ENCODE measurements around the gene KCNJ5. TPM values are rescaled to one million over a fixed set of nuclear protein-coding genes. Genes with fewer than 3 reads are reported as not detected.

The KCNJ5 gene
- total RNA-seq, 2 experiments from 2014 or later = not detected

- Mint-ChIP-seq H3K27ac (no peak overlapping the region), H3K4me3 (peak overlapping the region; percentile 68), H3K4me1 (ENCODE audit: low read depth) (peaks cover 12% of the 10 kb centered on the region), H3K9me3 (no peaks in the 10 kb centered on the region), H3K27me3 (peaks cover 25% of the 10 kb centered on the region), H3K36me3 (ENCODE audit: low read depth) (no peaks in the 10 kb centered on the region)
- no peak for DNase-seq
- intact Hi-C loops (cut with micrococcal nuclease) = no loop called here
- peak; percentile 45 for ATAC-seq
- POLR2A ChIA-PET = interaction anchor here (1.0 kb wide), 1 partner anchor 866 kb away, joined by 4 read pairs; no protein-coding TSS in a partner anchor
- CTCF ChIA-PET = interaction anchor here (1.3 to 10.4 kb wide), 7 partner anchors 10 to 51 kb away, joined by 3 to 123 read pairs (median 6); partner anchors contain the start of gene KCNJ5
- TF ChIP-seq, protein P1, sequence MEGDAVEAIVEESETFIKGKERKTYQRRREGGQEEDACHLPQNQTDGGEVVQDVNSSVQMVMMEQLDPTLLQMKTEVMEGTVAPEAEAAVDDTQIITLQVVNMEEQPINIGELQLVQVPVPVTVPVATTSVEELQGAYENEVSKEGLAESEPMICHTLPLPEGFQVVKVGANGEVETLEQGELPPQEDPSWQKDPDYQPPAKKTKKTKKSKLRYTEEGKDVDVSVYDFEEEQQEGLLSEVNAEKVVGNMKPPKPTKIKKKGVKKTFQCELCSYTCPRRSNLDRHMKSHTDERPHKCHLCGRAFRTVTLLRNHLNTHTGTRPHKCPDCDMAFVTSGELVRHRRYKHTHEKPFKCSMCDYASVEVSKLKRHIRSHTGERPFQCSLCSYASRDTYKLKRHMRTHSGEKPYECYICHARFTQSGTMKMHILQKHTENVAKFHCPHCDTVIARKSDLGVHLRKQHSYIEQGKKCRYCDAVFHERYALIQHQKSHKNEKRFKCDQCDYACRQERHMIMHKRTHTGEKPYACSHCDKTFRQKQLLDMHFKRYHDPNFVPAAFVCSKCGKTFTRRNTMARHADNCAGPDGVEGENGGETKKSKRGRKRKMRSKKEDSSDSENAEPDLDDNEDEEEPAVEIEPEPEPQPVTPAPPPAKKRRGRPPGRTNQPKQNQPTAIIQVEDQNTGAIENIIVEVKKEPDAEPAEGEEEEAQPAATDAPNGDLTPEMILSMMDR (IDR thresholded peaks at IDR 0.05) = no peak
Measured at GRCh38 chr11:128904656-128905344, 13.6 kb downstream of the KCNJ5 start.

GRCh38 chr11:128905345-128906184 is 14.4 kb downstream of the KCNJ5 start:
- ATAC-seq (peak; percentile 75), DNase-seq (peak; percentile 48)
- POLR2A ChIA-PET = interaction anchor here (1.0 kb wide), 1 partner anchor 867 kb away, joined by 4 read pairs; no protein-coding TSS in a partner anchor
- intact Hi-C loops (cut with micrococcal nuclease) = no loop called here
- TF ChIP-seq, protein P1 (IDR thresholded peaks at IDR 0.05) = peak; percentile 44
- Mint-ChIP-seq H3K36me3 (ENCODE audit: low read depth) (no peaks in the 10 kb centered on the region), H3K27me3 (peaks cover 27% of the 10 kb centered on the region), H3K9me3 (no peaks in the 10 kb centered on the region), H3K4me3 (peak overlapping the region; percentile 68), H3K27ac (no peak overlapping the region), H3K4me1 (ENCODE audit: low read depth) (peaks cover 12% of the 10 kb centered on the region)
- CTCF ChIA-PET = interaction anchor here (1.0 to 10.4 kb wide), 11 partner anchors 9 to 51 kb away, joined by 3 to 123 read pairs (median 6); partner anchors contain the start of gene KCNJ5

DNA sequence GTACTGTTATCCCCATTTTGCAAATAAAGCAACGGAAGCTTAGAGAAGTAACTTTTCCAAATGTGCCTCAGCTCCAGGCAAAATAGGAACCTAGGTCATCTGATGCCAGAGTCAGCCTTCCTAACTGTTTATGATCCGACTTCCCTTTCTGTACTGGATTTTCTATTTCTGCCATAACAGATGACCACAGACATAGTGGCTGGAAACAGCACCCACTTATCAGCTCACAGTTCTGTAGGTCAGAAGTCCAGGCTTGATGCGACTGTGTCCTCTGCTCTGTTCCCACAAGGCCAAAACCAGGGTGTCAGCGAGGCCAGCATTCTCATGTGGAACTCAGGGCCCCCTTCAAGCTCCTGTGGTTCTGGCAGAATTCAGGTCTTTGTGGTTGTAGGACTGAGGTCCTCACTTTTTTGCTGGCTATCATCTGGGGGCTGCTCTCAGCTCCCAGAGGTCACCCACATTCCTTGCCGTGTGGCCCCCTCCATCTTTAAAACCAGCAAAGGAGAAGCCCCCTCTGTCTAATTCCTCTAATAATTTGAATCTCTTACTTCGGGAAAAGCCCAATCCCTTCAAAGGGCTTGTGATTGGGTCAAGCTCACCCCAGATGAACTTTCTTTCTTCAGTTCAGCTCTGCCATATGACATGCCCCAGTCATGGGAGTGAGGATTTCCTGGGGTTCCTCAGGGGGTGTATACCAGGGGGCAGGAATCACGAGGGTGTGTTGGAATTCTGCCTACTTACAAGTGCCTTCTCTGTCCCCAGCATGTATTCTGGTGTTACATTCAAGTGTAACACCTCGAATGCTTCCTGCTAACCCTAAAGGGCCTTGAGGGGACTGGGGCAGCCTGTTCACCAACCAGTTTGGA is 15.3 kb downstream of the KCNJ5 start:
- POLR2A ChIA-PET = interaction anchor here (0.7 kb wide), 2 partner anchors 37 to 234 kb away, joined by 3 read pairs; no protein-coding TSS in a partner anchor
- peaks cover 29% of the 10 kb centered on the region for H3K27me3 Mint-ChIP-seq
- intact Hi-C loops (cut with micrococcal nuclease) = no loop called here
- ATAC-seq (no peak), DNase-seq (no peak)
- CTCF ChIA-PET = interaction anchor here (1.0 to 10.4 kb wide), 12 partner anchors 8 to 50 kb away, joined by 3 to 123 read pairs (median 6); partner anchors contain the start of gene KCNJ5
- no peaks in the 10 kb centered on the region for H3K36me3 Mint-ChIP-seq (ENCODE audit: low read depth)
- peaks cover 12% of the 10 kb centered on the region for H3K4me1 Mint-ChIP-seq (ENCODE audit: low read depth)
- no peaks in the 10 kb centered on the region for H3K9me3 Mint-ChIP-seq
- H3K27ac Mint-ChIP-seq = no peak overlapping the region
- H3K4me3 Mint-ChIP-seq = peak overlapping the region; percentile 68
- TF ChIP-seq, protein P1 (IDR thresholded peaks at IDR 0.05) = no peak

GRCh38 chr11:128907585-128907984 is 16.4 kb downstream of the KCNJ5 start:
- H3K27ac Mint-ChIP-seq = no peak overlapping the region
- no peaks in the 10 kb centered on the region for H3K9me3 Mint-ChIP-seq
- intact Hi-C loops (cut with micrococcal nuclease) = no loop called here
- ChIA-PET POLR2A (no interaction called here), CTCF (interaction anchor here (1.1 to 10.4 kb wide), 5 partner anchors 16 to 49 kb away, joined by 3 to 123 read pairs (median 33); partner anchors contain the start of gene KCNJ5)
- TF ChIP-seq, protein P1 (IDR thresholded peaks at IDR 0.05) = no peak
- no peak overlapping the region for H3K4me3 Mint-ChIP-seq
- H3K36me3 Mint-ChIP-seq (ENCODE audit: low read depth) = no peaks in the 10 kb centered on the region
- peaks cover 12% of the 10 kb centered on the region for H3K4me1 Mint-ChIP-seq (ENCODE audit: low read depth)
- H3K27me3 Mint-ChIP-seq = peaks cover 31% of the 10 kb centered on the region
- no peak for DNase-seq
- ATAC-seq = no peak

Measured in activated CD8-positive, alpha-beta T cell treated with anti-CD3 and anti-CD28 coated beads for 36 hours (primary cell).